Lung (tissue), 12 donors: ENCODE results near the gene HOXB13. TPM values are rescaled to one million over a fixed set of nuclear protein-coding genes. Genes with fewer than 3 reads are reported as not detected.

Source experiments
- ATAC-seq: fragments of 200-7000 bp; cut with Tn5 transposase; one replicate; pipeline ENCODE4 v1.9.1; 2020; ENCODE audit warnings: moderate number of reproducible peaks; ENCODE audit not compliant: insufficient read depth, low FRiP score
- DNase-seq, 3 donors: peaks; one replicate each; pipeline ENCODE4 v3.0.0-alpha.2; 2013 to 2017
- H3K27ac ChIP-seq, 2 donors: one replicate each; pipeline ENCODE4 v1.5.1; 2013; ENCODE audit warnings: mild to moderate bottlenecking in 2 of 2, moderate library complexity in 2 of 2, control low read depth in 1 of 2, inconsistent platforms in 1 of 2, low read depth in 1 of 2, low read length in 1 of 2
- H3K27me3 ChIP-seq, 3 donors: one replicate each; pipeline ENCODE4 v1.5.1; 2013; ENCODE audit warnings: low read length in 2 of 3; ENCODE audit not compliant: control insufficient read depth in 3 of 3, insufficient read depth in 3 of 3
- H3K36me3 ChIP-seq, 4 donors: one replicate each; pipeline ENCODE4 v1.5.1; 2013; ENCODE audit warnings: low read length in 4 of 4, mild to moderate bottlenecking in 1 of 4, moderate library complexity in 1 of 4; ENCODE audit not compliant: control insufficient read depth in 4 of 4, insufficient read depth in 4 of 4
- H3K4me1 ChIP-seq, 5 donors: one replicate each; pipeline ENCODE4 v1.5.1; 2013; ENCODE audit warnings: low read length in 5 of 5, mild to moderate bottlenecking in 2 of 5, moderate library complexity in 1 of 5; ENCODE audit not compliant: control insufficient read depth in 5 of 5, insufficient read depth in 5 of 5
- H3K4me3 ChIP-seq: one replicate; pipeline ENCODE4 v1.5.1; 2013; ENCODE audit warnings: mild to moderate bottlenecking, control low read depth, moderate library complexity
- H3K9ac ChIP-seq, 2 donors: one replicate each; pipeline ENCODE4 v1.5.1; 2013; ENCODE audit warnings: low read length in 2 of 2, control low read depth in 1 of 2; ENCODE audit not compliant: insufficient read depth in 1 of 2
- H3K9me3 ChIP-seq, 4 donors: one replicate each; pipeline ENCODE4 v1.5.1; 2013; ENCODE audit warnings: low read length in 3 of 4, mild to moderate bottlenecking in 1 of 4, moderate library complexity in 1 of 4; ENCODE audit not compliant: control insufficient read depth in 4 of 4, insufficient read depth in 3 of 4
- WGBS, 2 donors: extraction: QIAGEN DNeasy Blood & Tissue Kit; methylation state at CpG; one replicate each; pipeline ENCODE4 v1.1.7; 2013; 5-methylcytosine and 5-hydroxymethylcytosine counted together
- polyA plus RNA-seq, 2 donors: library from polyadenylated mRNA; stranded (reverse); fragments of 200-250 nt; gene quantifications; one replicate each; pipeline ENCODE4 v1.2.1, GENCODE V29; 2013
- total RNA-seq, 2 donors: library from RNA; depleted of rRNA in 1 of 2; stranded (reverse); fragments of >200 nt in 1 of 2; gene quantifications; one replicate each; pipeline ENCODE4 v1.2.1, GENCODE V29; 2014 to 2021
- TF ChIP-seq, protein P1 (sequence below): IDR thresholded peaks from 2 replicates; pipeline ENCODE4 v1.5.1; 2012; ENCODE audit warnings: mild to moderate bottlenecking; ENCODE audit errors: control extremely low read depth, extremely low read depth
- donor health status: control.
- donor health status: control.
- donor health status: Bipolar disorder and iron deficiency.
- donor health status: healthy.
- donor health status: DM: yes; HTN: yes; CAD: no.

Gene HOXB13
- total and polyA plus RNA-seq, 4 donors: not detected

DNA sequence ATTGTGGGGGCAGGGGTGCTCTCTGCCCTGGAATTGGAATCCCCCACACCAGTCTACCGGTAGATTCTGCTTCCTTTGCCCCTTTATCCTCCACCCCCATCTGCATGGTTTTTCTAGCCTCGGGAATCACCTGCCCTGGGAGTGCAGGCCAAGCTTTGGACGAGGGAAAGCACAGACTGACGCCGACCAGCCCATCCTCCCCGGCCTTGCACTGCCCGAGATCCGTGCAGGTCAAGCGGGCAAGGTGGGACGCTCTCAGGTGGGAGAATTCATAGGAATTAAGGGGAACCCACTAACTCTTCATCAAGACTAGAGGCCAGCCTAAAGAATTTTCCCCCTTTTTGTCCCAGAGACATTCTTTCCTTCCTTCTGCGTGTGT is 9.9 kb upstream of the HOXB13 start:
- no peaks in the 10 kb centered on the region for H3K36me3 ChIP-seq
- no peak for ATAC-seq
- H3K27me3 ChIP-seq: peaks cover 0 to 99% (median 96%) of the 10 kb centered on the region in 3 donors
- no peak overlapping the region for H3K27ac ChIP-seq
- no peaks in the 10 kb centered on the region for H3K4me1 ChIP-seq
- WGBS, 2 donors: 6 to 7% methylated on average over 11 of the region's 11 CpGs
- H3K4me3 ChIP-seq: no peak overlapping the region
- no peak overlapping the region for H3K9ac ChIP-seq
- H3K9me3 ChIP-seq: peaks cover 0 to 11% (median 0%) of the 10 kb centered on the region in 4 donors
- TF ChIP-seq, protein P1, sequence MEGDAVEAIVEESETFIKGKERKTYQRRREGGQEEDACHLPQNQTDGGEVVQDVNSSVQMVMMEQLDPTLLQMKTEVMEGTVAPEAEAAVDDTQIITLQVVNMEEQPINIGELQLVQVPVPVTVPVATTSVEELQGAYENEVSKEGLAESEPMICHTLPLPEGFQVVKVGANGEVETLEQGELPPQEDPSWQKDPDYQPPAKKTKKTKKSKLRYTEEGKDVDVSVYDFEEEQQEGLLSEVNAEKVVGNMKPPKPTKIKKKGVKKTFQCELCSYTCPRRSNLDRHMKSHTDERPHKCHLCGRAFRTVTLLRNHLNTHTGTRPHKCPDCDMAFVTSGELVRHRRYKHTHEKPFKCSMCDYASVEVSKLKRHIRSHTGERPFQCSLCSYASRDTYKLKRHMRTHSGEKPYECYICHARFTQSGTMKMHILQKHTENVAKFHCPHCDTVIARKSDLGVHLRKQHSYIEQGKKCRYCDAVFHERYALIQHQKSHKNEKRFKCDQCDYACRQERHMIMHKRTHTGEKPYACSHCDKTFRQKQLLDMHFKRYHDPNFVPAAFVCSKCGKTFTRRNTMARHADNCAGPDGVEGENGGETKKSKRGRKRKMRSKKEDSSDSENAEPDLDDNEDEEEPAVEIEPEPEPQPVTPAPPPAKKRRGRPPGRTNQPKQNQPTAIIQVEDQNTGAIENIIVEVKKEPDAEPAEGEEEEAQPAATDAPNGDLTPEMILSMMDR: no peak
- DNase-seq: no peak

DNA sequence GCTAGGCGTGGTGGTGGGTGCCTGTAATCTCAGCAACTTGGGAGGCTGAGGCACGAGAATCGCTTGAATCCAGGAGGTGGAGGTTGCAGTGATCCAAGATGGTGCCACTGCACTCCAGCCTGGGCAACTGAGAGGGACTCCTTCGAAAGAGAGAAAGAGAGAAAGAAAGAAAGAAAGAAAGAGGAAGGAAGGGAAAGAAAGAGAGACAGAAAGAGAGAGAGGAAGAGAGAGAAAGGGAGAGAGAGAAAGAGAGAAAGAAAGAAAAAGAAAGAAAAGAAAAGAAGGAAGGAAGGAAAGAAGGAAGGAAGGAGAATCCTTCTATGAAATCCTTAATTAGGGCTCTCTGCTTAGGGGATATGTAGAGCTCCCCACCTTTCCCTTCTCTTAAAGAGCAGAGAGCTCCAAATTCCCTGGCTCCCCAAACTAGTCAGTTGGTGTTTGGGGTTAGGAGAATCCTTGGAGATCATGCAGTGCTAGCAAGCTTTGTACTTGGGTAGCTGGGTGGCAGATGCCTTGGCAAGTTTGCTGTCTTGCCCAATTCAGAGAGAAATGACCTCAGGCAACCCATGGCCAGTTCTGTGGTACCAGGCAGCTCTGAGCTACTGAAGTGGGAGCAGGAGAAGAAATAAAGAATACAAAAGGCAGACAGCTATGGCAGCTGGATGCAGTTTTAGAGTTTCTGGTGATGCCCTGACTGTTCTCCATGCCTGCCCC is 8.9 kb upstream of the HOXB13 start:
- Histone ChIP-seq H3K9me3 (peaks cover 0 to 9% (median 0%) of the 10 kb centered on the region in 4 donors), H3K9ac (no peak overlapping the region), H3K4me1 (no peaks in the 10 kb centered on the region), H3K27me3 (peaks cover 0 to 100% (median 97%) of the 10 kb centered on the region in 3 donors), H3K4me3 (no peak overlapping the region), H3K27ac (no peak overlapping the region), H3K36me3 (no peaks in the 10 kb centered on the region)
- TF ChIP-seq, protein P1: no peak
- no peak for ATAC-seq
- DNase-seq: no peak
- WGBS, 2 donors: 61 to 66% methylated on average over 4 of the region's 4 CpGs

DNA sequence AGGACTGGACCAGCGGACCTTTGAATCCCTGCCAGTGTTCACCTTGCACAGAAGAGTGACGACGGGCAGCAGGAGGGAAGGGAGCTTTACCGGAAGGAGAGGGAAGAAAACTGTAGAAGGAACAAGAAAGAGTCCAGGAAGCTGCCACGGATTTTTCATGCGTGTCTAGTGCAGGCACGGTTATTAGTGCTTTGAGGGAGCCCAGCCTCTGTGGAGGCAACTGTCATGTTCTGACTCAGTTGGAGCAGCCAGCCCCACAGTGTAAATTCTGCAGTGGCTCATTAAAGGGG is 6.5 kb upstream of the HOXB13 start:
- no peak for DNase-seq
- TF ChIP-seq, protein P1: no peak
- Histone ChIP-seq H3K27me3 (peaks cover 3 to 99% (median 97%) of the 10 kb centered on the region in 3 donors), H3K9ac (no peak overlapping the region), H3K4me1 (no peaks in the 10 kb centered on the region), H3K36me3 (no peaks in the 10 kb centered on the region), H3K9me3 (peaks cover 0 to 6% (median 0%) of the 10 kb centered on the region in 4 donors), H3K27ac (no peak overlapping the region), H3K4me3 (no peak overlapping the region)
- WGBS, 2 donors: 5 to 6% methylated on average over 7 of the region's 7 CpGs
- ATAC-seq: no peak
